ENCODE measurements around the gene ASB5.

ASB5 gene

DNA sequence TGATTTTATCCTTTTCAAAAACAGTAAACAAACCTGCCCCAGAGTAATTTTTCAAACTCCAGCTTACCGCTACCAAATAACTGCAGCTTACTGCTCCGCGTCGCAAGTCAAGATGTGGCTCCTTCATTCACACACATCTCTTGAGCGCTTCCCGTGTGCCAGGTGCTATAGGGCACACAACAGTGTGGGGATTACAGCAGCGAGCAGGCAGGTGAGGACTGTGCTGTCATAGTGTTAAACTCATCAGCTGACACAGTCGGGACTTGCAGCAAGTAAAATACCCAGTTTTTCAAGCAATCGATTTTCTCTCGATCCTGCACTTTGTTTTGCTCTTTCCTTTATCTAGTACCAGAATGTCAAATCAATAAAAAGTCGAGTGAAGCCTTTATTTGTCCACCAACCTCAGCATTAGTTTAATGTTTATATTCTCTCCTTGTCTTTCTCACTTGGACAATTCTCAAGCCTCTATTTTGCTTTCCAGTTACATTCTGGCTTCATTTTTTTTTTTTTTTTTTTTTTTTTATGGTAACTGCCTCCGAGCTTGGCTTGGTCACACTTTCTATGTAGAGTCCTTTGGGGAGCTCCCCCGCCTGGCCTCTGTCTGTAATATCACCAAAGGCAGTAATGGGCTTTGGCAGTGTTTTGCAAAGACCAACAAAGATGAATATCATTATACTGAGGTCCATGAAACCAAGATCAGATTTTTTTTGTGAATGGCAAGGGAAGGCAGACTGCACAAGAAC is 8.3 kb upstream of the ASB5 start:
- DNase-seq (ENCODE audit: low read depth) = no peak

GRCh38 chr4:176276710-176277109 is 7.7 kb upstream of the ASB5 start:
- no peak for DNase-seq (ENCODE audit: low read depth)

DNA sequence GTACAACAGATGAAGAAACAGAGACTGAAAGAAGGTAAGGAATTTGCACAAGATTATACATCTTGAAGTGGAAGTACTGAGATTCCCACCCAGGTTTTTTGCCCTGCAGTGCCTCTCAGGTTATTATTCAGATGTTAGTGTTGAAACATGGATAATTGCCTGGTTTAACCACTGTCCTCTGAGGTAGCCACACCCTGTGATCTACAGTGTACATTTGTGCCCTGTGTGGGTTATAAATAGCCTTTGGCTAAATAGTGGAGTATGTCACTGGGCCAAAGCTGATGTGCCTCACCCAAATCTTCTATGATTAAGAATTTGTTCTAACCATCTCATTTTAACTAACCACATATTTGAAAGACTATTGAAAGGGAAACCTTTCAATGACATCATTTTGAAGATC is 5.4 kb upstream of the ASB5 start:
- no peak for DNase-seq (ENCODE audit: low read depth)

DNA sequence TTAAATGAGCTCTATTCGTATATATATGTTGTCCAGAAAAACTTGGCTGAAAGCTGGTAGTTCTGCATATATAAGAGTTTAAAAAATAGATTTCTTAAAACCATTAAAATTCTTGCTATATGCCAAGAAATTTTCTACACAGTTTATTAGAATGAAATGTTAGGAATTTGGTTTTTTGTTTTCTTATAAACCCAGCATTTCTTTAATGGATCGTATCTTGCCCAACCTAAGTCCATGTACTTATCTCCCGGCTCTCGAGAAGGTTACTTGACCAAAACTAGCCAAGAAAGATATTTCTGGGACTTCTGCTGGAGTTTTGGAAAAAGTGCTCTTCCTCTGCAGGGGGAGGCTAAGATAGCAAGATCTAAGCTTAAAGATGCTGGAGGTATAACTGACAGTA is 4.7 kb upstream of the ASB5 start:
- no peak for DNase-seq (ENCODE audit: low read depth)

DNA sequence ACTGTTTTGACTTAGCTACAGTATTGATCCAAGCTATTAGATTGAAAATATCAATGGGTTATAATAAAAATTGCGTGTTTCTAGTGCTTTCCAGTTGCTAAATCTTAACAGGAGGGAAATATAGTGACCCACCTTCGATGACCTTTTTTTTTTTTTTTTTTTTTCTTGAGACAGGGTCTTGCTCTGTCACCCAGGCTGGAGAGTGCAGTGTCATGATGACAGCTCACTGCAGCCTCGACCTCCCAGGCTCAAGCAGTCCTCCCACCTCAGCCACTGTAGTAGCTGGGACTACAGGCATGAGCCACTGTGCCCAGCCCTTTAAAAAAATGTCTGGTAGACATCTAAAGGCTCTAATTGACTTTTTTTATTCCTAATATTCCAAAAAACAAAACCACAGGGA is 3.8 kb upstream of the ASB5 start:
- DNase-seq (ENCODE audit: low read depth) = no peak

GRCh38 chr4:176271749-176272148 is 2.7 kb upstream of the ASB5 start:
- no peak for DNase-seq (ENCODE audit: low read depth)

GRCh38 chr4:176270669-176271068 is 1.6 kb upstream of the ASB5 start:
- no peak for DNase-seq (ENCODE audit: low read depth)

DNA sequence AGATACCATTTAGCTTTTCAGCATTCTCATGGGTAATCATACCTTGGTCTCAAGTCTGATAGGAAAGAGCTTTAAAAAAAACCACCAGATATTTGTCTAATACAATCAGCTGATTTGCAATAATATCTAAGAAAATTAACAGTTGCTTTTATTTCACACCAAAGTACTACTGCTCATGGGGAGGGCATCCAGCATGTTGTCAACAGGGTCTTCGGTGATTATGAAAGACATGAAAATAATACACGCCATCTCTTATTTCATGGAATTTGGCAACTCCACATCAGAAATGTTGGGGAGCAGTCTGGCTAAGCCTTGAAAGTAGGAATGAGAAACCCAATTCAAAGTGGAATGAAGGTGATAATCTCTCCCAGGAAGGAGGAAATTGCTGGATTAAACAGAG is 3.0 kb downstream of the ASB5 start:
- no peak for DNase-seq (ENCODE audit: low read depth)

DNA sequence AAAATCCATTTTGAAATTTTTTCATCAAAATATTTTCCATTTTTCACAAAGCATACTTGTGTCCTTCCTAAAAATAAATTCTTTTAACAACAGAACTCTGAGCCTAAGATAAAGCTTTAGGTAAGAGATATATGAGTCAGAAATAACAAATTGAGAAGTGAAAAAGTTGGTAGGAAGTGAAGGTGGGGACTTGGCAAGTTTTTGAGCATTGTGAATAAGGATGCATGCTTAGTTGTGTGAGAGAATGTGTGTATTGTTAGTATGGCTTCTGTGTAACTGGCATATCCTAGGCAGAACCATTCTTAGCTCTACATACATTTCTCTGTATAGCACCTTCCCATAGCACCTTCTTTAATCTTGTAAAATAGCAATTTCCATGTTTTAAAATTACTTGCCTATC is 6.8 kb downstream of the ASB5 start:
- no peak for DNase-seq (ENCODE audit: low read depth)

- no peak for DNase-seq (ENCODE audit: low read depth)
Measured at GRCh38 chr4:176261481-176261880, 7.5 kb downstream of the ASB5 start.

- no peak for DNase-seq (ENCODE audit: low read depth)
Measured at GRCh38 chr4:176261018-176261417, 8.0 kb downstream of the ASB5 start.

DNA sequence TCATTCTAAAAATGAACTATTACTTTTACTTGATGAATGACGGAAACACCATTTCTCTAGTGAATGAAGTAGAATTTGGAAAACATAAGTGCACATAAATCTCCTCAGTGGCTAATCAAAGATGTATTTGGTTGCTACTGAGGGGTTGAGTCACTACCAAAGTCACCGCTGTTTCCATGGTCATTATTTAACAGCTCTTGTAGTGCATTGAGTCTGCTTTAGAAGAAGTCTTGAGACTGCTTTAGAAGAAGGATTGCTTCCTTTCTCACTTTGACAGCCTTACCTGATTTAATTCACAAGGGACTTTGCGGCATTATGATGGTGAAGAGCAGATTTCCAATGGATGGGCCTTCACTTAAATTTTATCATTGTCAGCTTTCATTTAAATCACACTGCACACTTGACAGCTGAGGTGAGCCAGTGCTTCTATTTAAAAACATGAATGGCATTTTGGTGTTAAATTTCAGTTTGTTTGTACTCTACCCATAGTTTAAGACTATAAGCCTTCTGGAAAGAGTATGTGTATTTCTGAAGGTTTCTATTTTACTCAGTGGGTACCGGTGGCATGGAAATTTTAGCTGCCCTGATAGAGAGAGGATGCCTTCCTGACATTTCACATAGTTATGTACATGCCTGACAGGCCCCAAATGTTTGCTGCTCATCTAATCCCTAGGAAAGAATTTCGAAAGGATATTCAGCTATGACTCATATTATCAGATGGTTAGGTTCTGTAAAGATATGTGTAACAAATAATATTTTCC is 9.5 kb downstream of the ASB5 start:
- no peak for DNase-seq (ENCODE audit: low read depth)

DNA sequence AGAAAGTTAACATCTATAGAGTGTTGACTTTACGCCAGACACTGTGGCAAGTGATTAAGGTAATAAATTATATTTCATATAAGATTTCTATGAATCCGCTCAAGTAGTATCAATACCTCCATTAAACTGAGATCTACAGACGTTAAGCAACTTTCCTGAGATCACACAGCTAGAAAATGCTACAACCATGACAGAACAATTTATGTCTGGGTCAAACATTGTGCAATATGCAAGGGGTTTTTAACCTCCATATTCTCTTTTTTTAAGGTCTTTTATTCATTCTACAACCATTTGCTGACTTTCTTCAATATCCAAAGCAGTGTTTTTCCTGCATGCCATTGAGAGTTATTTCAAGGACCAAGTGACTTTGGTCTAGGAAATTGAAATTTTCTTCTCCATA is 10.9 kb downstream of the ASB5 start:
- DNase-seq (ENCODE audit: low read depth) = no peak

- DNase-seq (ENCODE audit: low read depth) = no peak
Measured at GRCh38 chr4:176256921-176257320, 12.1 kb downstream of the ASB5 start.

DNA sequence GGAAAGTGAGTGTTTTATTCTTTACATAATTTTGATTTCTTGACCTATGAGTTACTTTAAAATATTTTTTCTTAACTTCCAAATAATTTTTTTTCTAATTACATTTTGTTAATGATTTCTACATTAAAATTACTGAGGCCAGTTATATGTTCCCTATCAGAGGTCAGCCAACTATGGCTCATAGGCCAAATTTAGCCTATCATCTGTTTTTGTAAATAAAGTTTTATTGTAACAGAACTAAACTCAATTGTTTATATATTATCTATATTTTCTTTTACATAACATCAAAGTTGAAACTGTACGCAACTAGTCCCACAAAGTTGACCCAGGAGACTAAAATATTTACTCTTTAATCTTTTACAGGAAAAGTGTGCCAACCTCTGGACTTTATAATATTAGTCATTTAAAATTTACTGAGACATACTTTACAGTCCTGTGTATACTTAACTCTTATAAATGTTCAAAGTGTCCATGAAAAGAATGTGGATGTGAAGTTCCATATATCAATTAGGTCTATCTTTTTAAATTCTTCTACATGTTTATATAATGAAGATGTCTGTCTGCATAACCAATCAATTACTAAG is 26.2 kb downstream of the ASB5 start:
- no peak for DNase-seq (ENCODE audit: low read depth)

GRCh38 chr4:176241703-176242102 is 27.3 kb downstream of the ASB5 start:
- no peak for DNase-seq (ENCODE audit: low read depth)

DNA sequence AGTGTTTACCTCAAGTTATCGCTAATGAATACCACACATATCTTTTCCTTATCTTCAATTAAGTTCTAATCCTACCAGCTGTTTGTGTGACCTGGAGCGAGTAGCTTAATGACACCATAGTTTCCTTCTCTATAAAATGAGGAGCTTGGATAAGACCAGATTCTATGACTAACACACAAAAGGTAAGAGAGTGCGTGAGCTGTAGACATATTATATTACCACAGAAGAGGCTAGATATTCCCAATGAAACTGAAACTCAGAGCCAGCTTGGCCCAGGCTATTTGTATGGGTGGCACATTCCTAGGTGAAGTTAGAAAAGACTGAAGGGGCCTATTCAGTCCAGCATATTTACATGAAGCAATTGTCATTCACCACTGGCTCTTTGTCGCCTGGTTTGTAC is 30.2 kb downstream of the ASB5 start:
- no peak for DNase-seq (ENCODE audit: low read depth)

- DNase-seq (ENCODE audit: low read depth) = no peak
Measured at GRCh38 chr4:176238157-176238610, 30.8 kb downstream of the ASB5 start.

GRCh38 chr4:176236946-176237345 is 32.1 kb downstream of the ASB5 start:
- DNase-seq (ENCODE audit: low read depth) = no peak

- DNase-seq (ENCODE audit: low read depth) = no peak
Measured at GRCh38 chr4:176230836-176231235, 38.2 kb downstream of the ASB5 start.

DNA sequence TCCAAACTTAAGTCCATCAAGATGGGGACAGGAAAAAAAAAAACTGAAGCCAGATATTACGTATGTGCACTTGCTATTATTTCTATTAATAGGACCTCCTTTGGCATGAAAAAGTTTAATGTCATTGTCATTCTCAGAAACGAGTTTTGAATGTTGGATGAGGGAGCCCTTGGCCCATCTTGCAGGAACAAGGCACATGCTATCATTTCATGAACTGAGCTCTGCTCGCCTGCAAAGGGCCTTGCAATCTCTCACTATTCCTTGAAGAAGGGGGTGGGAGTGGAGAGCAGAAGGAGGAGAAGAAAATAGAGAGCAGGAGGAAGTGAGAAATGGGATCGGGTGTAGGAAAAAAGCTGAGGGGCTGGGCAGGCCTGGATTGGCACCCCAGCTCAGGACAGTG is 39.4 kb downstream of the ASB5 start:
- no peak for DNase-seq (ENCODE audit: low read depth)

DNA sequence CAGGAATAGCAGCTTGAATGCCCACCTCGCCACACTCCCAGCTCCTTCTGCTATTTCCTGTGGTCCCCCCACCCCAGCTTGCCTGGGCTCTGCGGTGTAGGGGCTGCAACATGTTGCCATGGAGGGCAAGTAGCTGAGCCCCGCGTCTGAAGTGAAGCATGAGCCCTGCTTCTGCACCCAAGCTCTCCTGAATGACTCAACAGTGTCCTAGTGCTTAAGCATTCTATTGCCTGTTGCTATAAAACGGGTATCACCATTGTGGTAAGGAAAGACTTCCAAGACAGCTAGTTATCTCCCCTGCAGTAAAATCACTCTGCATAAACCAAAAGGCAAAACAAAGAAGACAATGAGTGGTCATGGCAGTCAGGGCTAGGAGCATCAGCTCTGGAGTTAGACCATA is 42.3 kb downstream of the ASB5 start:
- no peak for DNase-seq (ENCODE audit: low read depth)

- DNase-seq (ENCODE audit: low read depth) = no peak
Measured at GRCh38 chr4:176223561-176223960, 45.5 kb downstream of the ASB5 start.

Measured in stimulated activated CD8-positive, alpha-beta memory T cell treated with anti-CD3 and anti-CD28 coated beads, Interleukin-12 subunit alpha, Interleukin-12 subunit beta, amount 100 ng/mL, for 4 hours (primary cell).